ENCODE data around the gene MRPL23.

- TF ChIP-seq CTCF (IDR thresholded peaks at IDR 0.05) (no peak), POLR2A (IDR thresholded peaks at IDR 0.05) (no peak)
Measured at GRCh38 chr11:1988667-1989317, 41.7 kb downstream of the MRPL23 start.
